OCI-LY3 (cell line): ENCODE measurements around the gene ERC2.

Experiments used
- CTCF ChIP-seq: fragments of 200-600, 300-600 bp; sonication (generic); IDR thresholded peaks from 2 replicates; pipeline ENCODE4 v1.5.1; 2014; ENCODE audit warnings: antibody characterized with exemption, low read length, low read depth
- EZH2phosphoT487 ChIP-seq: fragments of 200-600 bp; shearing (Covaris generic); IDR thresholded peaks from 2 replicates; pipeline ENCODE4 v1.6.1; 2018; ENCODE audit warnings: antibody characterized with exemption, mixed run types, low read depth

GRCh38 chr3:55569033-55569599, 899.2 kb downstream of the ERC2 start:
- TF ChIP-seq CTCF (no peak), EZH2phosphoT487 (no peak)
